Measurements from ENCODE around the gene DMC1.

Gene DMC1

GRCh38 chr22:38531251-38531938, 38.6 kb downstream of the DMC1 start:
- FAIRE-seq: no peak
- no peak for TF ChIP-seq POLR2A (IDR thresholded peaks at IDR 0.05; ENCODE audit: low read depth, low read length)
- no peak for DNase-seq (ENCODE audit: insufficient read length, low spot score)

DNA sequence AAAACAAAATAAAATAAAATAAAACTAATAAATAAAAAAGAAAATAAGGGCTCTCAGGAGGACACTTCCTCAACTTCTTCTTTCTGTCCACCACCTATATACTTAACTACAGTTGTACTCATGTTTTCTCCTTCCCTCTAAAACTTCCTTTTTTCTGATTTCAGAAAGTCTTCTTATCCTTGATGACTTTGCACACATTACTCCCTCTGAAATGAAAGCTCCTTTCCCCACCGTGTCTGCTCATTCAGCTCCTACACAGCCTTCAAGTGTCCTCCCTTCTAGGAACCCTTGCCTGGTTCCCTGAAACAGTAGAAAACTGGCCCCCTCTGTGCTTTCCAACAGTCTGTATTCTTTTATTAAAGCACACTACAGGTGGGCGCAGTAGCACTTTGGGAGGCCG, 45.6 kb downstream of the DMC1 start:
- no peak for TF ChIP-seq POLR2A (IDR thresholded peaks at IDR 0.05; ENCODE audit: low read depth, low read length)
- DNase-seq (ENCODE audit: insufficient read length, low spot score): no peak
- FAIRE-seq: no peak

DNA sequence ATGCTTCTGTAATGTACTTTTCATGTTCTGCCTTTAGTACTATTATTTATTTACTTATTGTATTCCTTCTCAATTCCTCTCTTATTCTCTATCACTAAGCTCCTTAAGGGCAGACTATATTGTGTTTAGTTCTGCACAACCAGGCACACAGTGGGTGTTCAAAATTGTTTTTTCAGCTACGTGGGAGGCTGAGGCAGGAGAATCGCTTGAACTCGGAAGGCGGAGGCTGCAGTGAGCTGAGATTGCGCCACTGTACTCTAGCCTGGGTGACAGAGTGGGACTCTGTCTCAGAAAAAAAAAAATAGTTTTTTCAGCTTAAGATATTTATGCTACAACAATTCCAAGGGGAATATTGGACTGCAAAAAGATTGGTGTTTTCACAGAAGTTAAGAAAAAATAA, 46.5 kb downstream of the DMC1 start:
- FAIRE-seq: no peak
- TF ChIP-seq POLR2A (IDR thresholded peaks at IDR 0.05; ENCODE audit: low read depth, low read length): no peak

DNA sequence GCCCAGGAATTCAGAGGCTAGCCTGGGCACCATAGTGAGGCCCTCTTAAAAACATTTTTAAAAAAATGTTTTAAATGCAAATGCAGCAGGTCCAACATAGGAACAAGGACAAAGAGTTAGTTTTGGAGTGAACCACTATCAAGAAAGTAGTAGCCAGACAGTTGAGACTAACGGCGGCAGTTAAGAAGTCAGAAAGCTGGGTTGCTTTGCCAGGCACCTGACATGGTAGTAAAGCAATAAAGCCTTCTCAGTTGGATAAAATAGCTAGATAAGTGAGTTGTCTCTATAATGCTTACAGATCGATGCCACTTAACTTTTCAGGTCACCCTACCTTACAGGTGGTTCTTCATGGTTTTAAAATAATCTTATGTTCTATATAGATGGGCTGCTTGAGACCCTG, 47.0 kb downstream of the DMC1 start:
- TF ChIP-seq POLR2A (IDR thresholded peaks at IDR 0.05; ENCODE audit: low read depth, low read length): no peak
- DNase-seq (ENCODE audit: insufficient read length, low spot score) (no peak), FAIRE-seq (no peak)

More for the DNA sequence above, 46.5 kb downstream of the DMC1 start:
- no peak for DNase-seq (ENCODE audit: insufficient read length, low spot score)

DNA sequence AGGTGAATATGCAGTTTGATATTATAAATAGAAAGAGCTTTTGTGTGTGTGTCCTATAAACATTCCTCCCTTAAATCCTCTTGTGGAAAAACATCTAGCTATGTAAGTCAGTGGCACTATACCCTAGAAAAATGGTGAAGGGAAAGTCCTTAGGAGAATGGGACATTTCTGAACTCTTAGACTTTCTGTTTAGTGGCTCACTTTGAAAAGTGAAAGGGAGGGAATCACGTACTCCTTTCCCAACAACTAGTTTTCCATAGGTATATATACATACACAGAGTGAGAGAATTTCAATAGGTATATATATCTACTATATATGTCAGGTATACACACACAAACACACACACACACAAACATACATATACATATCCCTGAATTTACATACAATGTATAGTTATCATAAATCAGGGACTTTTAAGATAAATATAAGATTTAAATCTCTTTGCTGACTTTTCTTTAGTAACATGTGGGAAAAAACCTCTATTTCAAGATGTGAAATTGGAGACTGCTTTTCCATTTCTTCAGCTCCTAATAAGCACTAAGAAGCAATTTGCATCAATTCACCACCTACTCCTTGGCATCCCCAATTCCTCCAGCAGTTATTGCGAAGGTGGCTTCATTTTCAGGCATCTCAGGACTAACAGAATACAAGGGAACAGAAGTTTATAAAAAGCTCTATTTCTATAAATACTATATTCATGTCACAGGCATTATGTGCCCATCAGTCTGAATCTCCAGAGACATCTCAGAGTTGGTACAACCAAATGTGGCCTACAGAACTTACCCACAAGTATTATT, 50.3 kb downstream of the DMC1 start:
- FAIRE-seq: no peak
- TF ChIP-seq POLR2A (IDR thresholded peaks at IDR 0.05; ENCODE audit: low read depth, low read length): no peak

GRCh38 chr22:38518620-38519019, 51.4 kb downstream of the DMC1 start:
- no peak for TF ChIP-seq POLR2A (IDR thresholded peaks at IDR 0.05; ENCODE audit: low read depth, low read length)
- DNase-seq (ENCODE audit: insufficient read length, low spot score): no peak
- no peak for FAIRE-seq

More for the DNA sequence above, 50.3 kb downstream of the DMC1 start:
- DNase-seq (ENCODE audit: insufficient read length, low spot score): no peak

- TF ChIP-seq POLR2A (IDR thresholded peaks at IDR 0.05; ENCODE audit: low read depth, low read length): no peak
- FAIRE-seq: no peak
- no peak for DNase-seq (ENCODE audit: insufficient read length, low spot score)
Measured at GRCh38 chr22:38513063-38513462, 56.9 kb downstream of the DMC1 start.

DNA sequence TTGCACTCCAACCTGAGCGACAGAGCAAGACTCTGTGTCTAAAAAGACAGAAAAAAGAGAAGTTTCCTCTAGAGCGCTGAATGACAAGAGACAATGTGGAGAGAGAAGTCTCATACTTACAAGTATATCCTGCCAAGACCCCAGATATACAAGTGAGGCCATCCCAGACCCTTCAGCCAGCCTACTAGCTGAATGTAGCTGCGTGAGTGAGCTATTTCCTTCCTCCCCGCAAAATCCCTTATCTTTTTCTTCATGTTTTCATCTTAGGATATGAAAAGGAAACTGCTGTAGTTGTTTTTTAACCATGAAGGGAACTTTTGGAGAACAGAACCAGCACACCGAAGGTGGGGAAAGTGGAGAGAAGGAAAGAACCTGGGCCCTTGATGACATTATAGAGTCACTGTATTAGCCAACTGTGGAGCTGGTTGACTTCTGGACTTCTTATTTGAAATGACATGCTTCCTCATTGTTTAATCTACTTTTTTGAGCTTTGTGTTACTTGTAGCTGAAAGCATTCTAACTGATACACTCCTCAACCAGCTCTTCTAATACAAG, 59.5 kb downstream of the DMC1 start:
- no peak for TF ChIP-seq POLR2A (IDR thresholded peaks at IDR 0.05; ENCODE audit: low read depth, low read length)
- FAIRE-seq (no peak), DNase-seq (ENCODE audit: insufficient read length, low spot score) (no peak)

GRCh38 chr22:38506118-38506962, 63.6 kb downstream of the DMC1 start, which contains the start of gene DDX17:
Gene DDX17 (minus strand): TSS chr22:38506311.
- TF ChIP-seq POLR2A (IDR thresholded peaks at IDR 0.05; ENCODE audit: low read depth, low read length): peak; percentile 60
- peak; percentile 98 for FAIRE-seq

GRCh38 chr22:38505541-38506117, 64.4 kb downstream of the DMC1 start:
- TF ChIP-seq POLR2A (IDR thresholded peaks at IDR 0.05; ENCODE audit: low read depth, low read length): 0 out of 2 replicates have a peak, but pooled peaks have one; percentile 26
- FAIRE-seq: no peak
- DNase-seq (ENCODE audit: insufficient read length, low spot score): peak; percentile 17

More at GRCh38 chr22:38506118-38506962, 63.6 kb downstream of the DMC1 start, which contains the start of gene DDX17:
- peak; percentile 76 for DNase-seq (ENCODE audit: insufficient read length, low spot score)

- no peak for TF ChIP-seq POLR2A (IDR thresholded peaks at IDR 0.05; ENCODE audit: low read depth, low read length)
- no peak for DNase-seq (ENCODE audit: insufficient read length, low spot score)
- no peak for FAIRE-seq
Measured at GRCh38 chr22:38504731-38505540, 65.0 kb downstream of the DMC1 start.

DNA sequence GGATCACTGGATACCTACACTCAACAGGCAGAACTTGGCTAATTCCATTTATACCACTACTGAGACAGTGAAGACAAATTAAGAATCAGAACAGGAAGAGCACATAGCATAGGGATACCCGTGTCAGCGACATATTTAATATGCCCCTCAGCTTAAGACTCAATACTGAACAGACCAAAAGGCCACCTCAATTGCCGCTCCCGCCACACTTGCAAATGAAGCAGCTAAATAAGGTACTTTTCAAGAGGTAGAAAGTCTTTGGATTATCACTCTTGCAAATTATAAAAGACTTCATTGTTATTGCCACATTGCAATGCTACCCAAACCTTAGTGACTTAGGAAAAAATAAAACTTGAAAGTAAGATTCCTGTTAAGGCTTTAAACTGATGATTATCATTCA, 67.0 kb downstream of the DMC1 start:
- TF ChIP-seq POLR2A (IDR thresholded peaks at IDR 0.05; ENCODE audit: low read depth, low read length): no peak
- no peak for FAIRE-seq

More for the DNA sequence above, 67.0 kb downstream of the DMC1 start:
- no peak for DNase-seq (ENCODE audit: insufficient read length, low spot score)
